SK-N-SH treated with all-trans-retinoic acid at 6 μM for 48 hours (cell line): ENCODE measurements around the gene SUGP2.

Source experiments
- ATAC-seq: fragments of 200-7000 bp; cut with Tn5 transposase; 3 replicates; pipeline ENCODE4 v1.9.1; 2020; ENCODE audit warnings: mild to moderate bottlenecking, moderate library complexity
- CSDC2 ChIP-seq: fragments of 250-450 bp; sonication (Bioruptor Pico); IDR thresholded peaks from 2 replicates; pipeline ENCODE4 v1.5.0; 2020; ENCODE audit warnings: mild to moderate bottlenecking, moderate library complexity
- ESRRG ChIP-seq: fragments of 250-450 bp; sonication (Bioruptor Pico); IDR thresholded peaks from 2 replicates; pipeline ENCODE4 v1.6.1; 2021; ENCODE audit warnings: mild to moderate bottlenecking
- GLIS3 ChIP-seq: fragments of 250-450 bp; sonication (Bioruptor Pico); IDR thresholded peaks from 2 replicates; pipeline ENCODE4 v1.5.0; 2020; ENCODE audit warnings: mild to moderate bottlenecking, moderate library complexity
- ISL1 ChIP-seq: fragments of 250-450 bp; sonication (Bioruptor Pico); IDR thresholded peaks from 2 replicates; pipeline ENCODE4 v2.1.2; 2022; ENCODE audit warnings: mild to moderate bottlenecking, moderate library complexity
- OSR1 ChIP-seq: fragments of 250-450 bp; sonication (Bioruptor Pico); IDR thresholded peaks from 2 replicates; pipeline ENCODE4 v1.8.0; 2022; ENCODE audit warnings: moderate library complexity, mild to moderate bottlenecking, inconsistent platforms
- PPARA ChIP-seq: fragments of 250-450 bp; sonication (Bioruptor Pico); IDR thresholded peaks from 2 replicates; pipeline ENCODE4 v1.5.0; 2020; ENCODE audit warnings: mild to moderate bottlenecking, borderline replicate concordance
- RARB ChIP-seq: fragments of 250-450 bp; sonication (Bioruptor Pico); IDR thresholded peaks from 2 replicates; pipeline ENCODE4 v1.8.0; 2021; ENCODE audit warnings: mild to moderate bottlenecking, moderate library complexity
- SNAI2 ChIP-seq: fragments of 250-450 bp; sonication (Bioruptor Pico); IDR thresholded peaks from 2 replicates; pipeline ENCODE4 v1.5.0; 2020; ENCODE audit warnings: mild to moderate bottlenecking, moderate library complexity
- TCF4 ChIP-seq: fragments of 250-450 bp; sonication (Bioruptor Pico); IDR thresholded peaks from 2 replicates; pipeline ENCODE4 v1.8.0; 2021; ENCODE audit warnings: mild to moderate bottlenecking, moderate library complexity, borderline replicate concordance
- TOX ChIP-seq: fragments of 250-450 bp; sonication (Bioruptor Pico); IDR thresholded peaks from 2 replicates; pipeline ENCODE4 v1.8.0; 2021; ENCODE audit warnings: mild to moderate bottlenecking, moderate library complexity, borderline replicate concordance
- ZC3H10 ChIP-seq: fragments of 250-450 bp; sonication (Bioruptor Pico); IDR thresholded peaks from 2 replicates; pipeline ENCODE4 v1.5.1; 2021; ENCODE audit warnings: mild to moderate bottlenecking, moderate library complexity
- ZFP3 ChIP-seq: fragments of 250-450 bp; sonication (Bioruptor Pico); IDR thresholded peaks from 2 replicates; pipeline ENCODE4 v1.5.0; 2020; ENCODE audit warnings: mild to moderate bottlenecking, moderate library complexity
- ZFP30 ChIP-seq: fragments of 450-650 bp; formaldehyde crosslinking; IDR thresholded peaks from 2 replicates; pipeline ENCODE4 v1.5.0; 2022; ENCODE audit warnings: mild to moderate bottlenecking, moderate library complexity
- ZNF565 ChIP-seq: fragments of 450-650 bp; formaldehyde crosslinking; conservative IDR thresholded peaks from 2 replicates; pipeline ENCODE4 v1.5.0; 2020; ENCODE audit warnings: low read depth, mild to moderate bottlenecking, moderate library complexity
- ZNF70 ChIP-seq: fragments of 450-650 bp; formaldehyde crosslinking; IDR thresholded peaks from 2 replicates; pipeline ENCODE4 v1.5.0; 2020; ENCODE audit warnings: mild to moderate bottlenecking, moderate library complexity
- ZNF8 ChIP-seq: fragments of 450-650 bp; formaldehyde crosslinking; IDR thresholded peaks from 2 replicates; pipeline ENCODE4 v1.5.0; 2020; ENCODE audit warnings: mild to moderate bottlenecking, moderate library complexity
- TF ChIP-seq, protein P1 (sequence below): fragments of 250-450 bp; sonication (Bioruptor Pico); IDR thresholded peaks from 2 replicates; pipeline ENCODE4 v1.8.0; 2020; ENCODE audit warnings: mild to moderate bottlenecking, moderate library complexity, borderline replicate concordance
- TF ChIP-seq, protein P2 (sequence below): fragments of 250-450 bp; sonication (Bioruptor Pico); IDR thresholded peaks from 2 replicates; pipeline ENCODE4 v1.5.0; 2020; ENCODE audit warnings: mild to moderate bottlenecking, moderate library complexity
- TF ChIP-seq, protein P3 (sequence below): fragments of 250-450 bp; sonication (Bioruptor Pico); IDR thresholded peaks from 2 replicates; pipeline ENCODE4 v1.5.1; 2020; ENCODE audit warnings: low read depth, mild to moderate bottlenecking, moderate library complexity
- TF ChIP-seq, protein P4 (sequence below): fragments of 250-450 bp; sonication (Bioruptor Pico); IDR thresholded peaks from 2 replicates; pipeline ENCODE4 v1.5.1; 2021; ENCODE audit warnings: mild to moderate bottlenecking, moderate library complexity

The SUGP2 gene

DNA sequence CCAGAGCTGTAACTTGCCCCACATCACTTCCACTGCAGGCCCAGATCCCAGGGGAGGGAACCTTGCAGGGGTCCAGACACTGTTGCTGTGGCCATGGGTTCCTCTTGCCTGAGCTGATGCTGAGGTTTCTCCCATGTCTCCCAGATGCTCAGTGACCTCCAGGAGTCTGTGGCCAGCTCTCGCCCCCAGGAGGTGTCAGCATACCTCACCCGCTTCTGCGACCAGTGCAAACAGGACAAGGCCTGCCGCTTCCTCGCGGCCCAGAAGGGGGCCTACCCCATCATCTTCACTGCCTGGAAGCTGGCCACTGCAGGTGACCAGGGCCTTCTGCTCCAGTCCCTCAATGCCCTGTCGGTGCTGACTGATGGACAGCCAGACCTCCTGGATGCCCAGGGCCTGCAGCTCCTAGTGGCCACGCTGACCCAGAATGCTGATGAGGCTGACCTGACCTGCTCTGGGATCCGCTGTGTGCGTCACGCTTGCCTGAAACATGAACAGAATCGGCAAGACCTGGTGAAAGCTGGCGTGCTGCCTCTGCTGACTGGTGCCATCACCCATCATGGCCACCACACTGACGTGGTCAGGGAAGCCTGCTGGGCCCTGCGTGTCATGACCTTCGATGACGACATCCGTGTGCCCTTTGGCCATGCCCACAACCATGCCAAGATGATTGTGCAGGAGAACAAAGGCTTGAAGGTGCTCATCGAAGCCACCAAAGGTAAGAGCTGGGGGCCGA, 18.3 kb upstream of the SUGP2 start:
- TF ChIP-seq RARB (CRISPR knock-in tag) = no peak
- no peak for TF ChIP-seq ZFP30 (CRISPR knock-in tag)
- no peak for TF ChIP-seq ZNF8
- no peak for TF ChIP-seq ESRRG (CRISPR knock-in tag)
- TF ChIP-seq OSR1 (CRISPR knock-in tag) = no peak

DNA sequence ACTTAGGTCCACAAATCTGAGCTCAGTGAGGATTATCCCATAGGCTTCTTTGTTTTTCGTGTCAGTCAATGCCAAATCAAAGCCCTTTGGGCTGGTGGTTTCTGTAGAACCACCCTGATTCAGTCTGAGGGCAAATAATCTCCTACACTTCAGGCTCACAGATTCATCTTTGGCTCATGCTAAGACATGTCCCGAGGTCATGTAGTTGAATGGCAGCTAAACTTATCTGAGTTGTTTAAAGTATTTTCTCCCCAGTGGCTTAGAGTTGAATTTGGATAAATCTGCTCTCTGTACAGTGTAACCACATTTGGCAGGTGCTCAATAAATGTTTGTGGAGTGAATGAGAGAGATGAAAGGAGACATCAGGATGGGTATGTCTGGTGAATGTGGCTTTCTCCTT, 17.4 kb upstream of the SUGP2 start:
- ATAC-seq = no peak
- TF ChIP-seq TCF4 (CRISPR knock-in tag) (no peak), ESRRG (CRISPR knock-in tag) (no peak)
- TF ChIP-seq, protein P1, sequence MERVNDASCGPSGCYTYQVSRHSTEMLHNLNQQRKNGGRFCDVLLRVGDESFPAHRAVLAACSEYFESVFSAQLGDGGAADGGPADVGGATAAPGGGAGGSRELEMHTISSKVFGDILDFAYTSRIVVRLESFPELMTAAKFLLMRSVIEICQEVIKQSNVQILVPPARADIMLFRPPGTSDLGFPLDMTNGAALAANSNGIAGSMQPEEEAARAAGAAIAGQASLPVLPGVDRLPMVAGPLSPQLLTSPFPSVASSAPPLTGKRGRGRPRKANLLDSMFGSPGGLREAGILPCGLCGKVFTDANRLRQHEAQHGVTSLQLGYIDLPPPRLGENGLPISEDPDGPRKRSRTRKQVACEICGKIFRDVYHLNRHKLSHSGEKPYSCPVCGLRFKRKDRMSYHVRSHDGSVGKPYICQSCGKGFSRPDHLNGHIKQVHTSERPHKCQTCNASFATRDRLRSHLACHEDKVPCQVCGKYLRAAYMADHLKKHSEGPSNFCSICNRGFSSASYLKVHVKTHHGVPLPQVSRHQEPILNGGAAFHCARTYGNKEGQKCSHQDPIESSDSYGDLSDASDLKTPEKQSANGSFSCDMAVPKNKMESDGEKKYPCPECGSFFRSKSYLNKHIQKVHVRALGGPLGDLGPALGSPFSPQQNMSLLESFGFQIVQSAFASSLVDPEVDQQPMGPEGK (CRISPR knock-in tag) = no peak
- TF ChIP-seq, protein P2, sequence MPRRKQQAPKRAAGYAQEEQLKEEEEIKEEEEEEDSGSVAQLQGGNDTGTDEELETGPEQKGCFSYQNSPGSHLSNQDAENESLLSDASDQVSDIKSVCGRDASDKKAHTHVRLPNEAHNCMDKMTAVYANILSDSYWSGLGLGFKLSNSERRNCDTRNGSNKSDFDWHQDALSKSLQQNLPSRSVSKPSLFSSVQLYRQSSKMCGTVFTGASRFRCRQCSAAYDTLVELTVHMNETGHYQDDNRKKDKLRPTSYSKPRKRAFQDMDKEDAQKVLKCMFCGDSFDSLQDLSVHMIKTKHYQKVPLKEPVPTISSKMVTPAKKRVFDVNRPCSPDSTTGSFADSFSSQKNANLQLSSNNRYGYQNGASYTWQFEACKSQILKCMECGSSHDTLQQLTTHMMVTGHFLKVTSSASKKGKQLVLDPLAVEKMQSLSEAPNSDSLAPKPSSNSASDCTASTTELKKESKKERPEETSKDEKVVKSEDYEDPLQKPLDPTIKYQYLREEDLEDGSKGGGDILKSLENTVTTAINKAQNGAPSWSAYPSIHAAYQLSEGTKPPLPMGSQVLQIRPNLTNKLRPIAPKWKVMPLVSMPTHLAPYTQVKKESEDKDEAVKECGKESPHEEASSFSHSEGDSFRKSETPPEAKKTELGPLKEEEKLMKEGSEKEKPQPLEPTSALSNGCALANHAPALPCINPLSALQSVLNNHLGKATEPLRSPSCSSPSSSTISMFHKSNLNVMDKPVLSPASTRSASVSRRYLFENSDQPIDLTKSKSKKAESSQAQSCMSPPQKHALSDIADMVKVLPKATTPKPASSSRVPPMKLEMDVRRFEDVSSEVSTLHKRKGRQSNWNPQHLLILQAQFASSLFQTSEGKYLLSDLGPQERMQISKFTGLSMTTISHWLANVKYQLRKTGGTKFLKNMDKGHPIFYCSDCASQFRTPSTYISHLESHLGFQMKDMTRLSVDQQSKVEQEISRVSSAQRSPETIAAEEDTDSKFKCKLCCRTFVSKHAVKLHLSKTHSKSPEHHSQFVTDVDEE (CRISPR knock-in tag) = no peak
- TF ChIP-seq, protein P3, sequence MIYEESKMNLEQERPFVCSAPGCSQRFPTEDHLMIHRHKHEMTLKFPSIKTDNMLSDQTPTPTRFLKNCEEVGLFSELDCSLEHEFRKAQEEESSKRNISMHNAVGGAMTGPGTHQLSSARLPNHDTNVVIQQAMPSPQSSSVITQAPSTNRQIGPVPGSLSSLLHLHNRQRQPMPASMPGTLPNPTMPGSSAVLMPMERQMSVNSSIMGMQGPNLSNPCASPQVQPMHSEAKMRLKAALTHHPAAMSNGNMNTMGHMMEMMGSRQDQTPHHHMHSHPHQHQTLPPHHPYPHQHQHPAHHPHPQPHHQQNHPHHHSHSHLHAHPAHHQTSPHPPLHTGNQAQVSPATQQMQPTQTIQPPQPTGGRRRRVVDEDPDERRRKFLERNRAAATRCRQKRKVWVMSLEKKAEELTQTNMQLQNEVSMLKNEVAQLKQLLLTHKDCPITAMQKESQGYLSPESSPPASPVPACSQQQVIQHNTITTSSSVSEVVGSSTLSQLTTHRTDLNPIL = no peak

More for the DNA sequence above, 18.3 kb upstream of the SUGP2 start:
- no peak for ATAC-seq

DNA sequence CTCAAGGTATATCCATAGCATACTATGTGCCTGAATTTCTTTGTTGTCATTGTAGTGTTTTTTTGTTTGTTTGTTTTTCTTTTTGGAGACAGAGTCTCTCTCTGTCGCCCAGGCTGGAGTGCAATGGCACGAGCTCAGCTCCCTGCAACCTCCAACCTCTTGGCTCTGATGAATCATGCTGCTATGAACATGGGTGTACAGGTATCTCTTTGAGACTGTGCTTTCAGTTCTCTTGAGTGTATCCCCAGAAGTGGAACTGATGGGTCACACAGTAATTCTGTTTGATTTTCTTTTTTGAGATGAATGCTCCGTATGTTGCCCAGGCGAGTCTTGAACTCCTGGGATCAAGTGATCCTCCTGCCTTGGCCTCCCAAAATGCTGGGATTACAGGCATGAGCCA, 16.8 kb upstream of the SUGP2 start:
- no peak for TF ChIP-seq ZNF8
- TF ChIP-seq TOX = no peak
- no peak for TF ChIP-seq ZFP30 (CRISPR knock-in tag)
- no peak for TF ChIP-seq GLIS3 (CRISPR knock-in tag)
- ATAC-seq = no peak

DNA sequence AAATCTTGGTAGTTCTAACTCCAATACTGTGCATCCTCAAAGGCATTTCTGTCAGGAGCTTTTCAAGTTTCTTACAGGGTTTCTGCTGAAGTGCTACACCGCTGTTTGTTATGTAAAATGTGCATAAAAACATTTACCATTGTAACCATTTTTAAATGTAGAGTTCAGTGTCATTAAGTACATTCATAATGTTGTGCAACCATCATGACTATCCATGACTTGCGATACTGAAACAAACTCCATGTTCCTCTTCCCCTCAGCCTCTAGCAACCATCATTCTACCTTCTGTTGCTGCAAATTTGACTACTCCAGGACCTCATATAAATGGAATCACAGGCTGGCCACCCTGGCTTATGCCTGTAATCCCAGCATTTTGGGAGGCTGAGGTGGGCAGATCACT, 16.1 kb upstream of the SUGP2 start:
- ATAC-seq = no peak
- TF ChIP-seq CSDC2 (CRISPR knock-in tag) (no peak), TCF4 (CRISPR knock-in tag) (no peak), ISL1 (CRISPR knock-in tag) (no peak), PPARA (CRISPR knock-in tag) (no peak), ZFP30 (CRISPR knock-in tag) (no peak), SNAI2 (CRISPR knock-in tag) (no peak), TOX (no peak), ZNF8 (no peak), ESRRG (CRISPR knock-in tag) (no peak), ZFP3 (CRISPR knock-in tag) (no peak), ZC3H10 (CRISPR knock-in tag) (no peak), RARB (CRISPR knock-in tag) (no peak), ZNF70 (CRISPR knock-in tag) (no peak), GLIS3 (CRISPR knock-in tag) (no peak), ZNF565 (CRISPR knock-in tag) (no peak)
- TF ChIP-seq, protein P1 (CRISPR knock-in tag) = no peak
- TF ChIP-seq, protein P4, sequence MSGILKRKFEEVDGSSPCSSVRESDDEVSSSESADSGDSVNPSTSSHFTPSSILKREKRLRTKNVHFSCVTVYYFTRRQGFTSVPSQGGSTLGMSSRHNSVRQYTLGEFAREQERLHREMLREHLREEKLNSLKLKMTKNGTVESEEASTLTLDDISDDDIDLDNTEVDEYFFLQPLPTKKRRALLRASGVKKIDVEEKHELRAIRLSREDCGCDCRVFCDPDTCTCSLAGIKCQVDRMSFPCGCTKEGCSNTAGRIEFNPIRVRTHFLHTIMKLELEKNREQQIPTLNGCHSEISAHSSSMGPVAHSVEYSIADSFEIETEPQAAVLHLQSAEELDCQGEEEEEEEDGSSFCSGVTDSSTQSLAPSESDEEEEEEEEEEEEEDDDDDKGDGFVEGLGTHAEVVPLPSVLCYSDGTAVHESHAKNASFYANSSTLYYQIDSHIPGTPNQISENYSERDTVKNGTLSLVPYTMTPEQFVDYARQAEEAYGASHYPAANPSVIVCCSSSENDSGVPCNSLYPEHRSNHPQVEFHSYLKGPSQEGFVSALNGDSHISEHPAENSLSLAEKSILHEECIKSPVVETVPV (CRISPR knock-in tag) = no peak
- TF ChIP-seq, protein P3 = no peak
- TF ChIP-seq, protein P2 (CRISPR knock-in tag) = no peak
